Caco-2 (cell line): ENCODE data around the gene LMTK2. TPM values are rescaled to one million over a fixed set of nuclear protein-coding genes. Genes with fewer than 3 reads are reported as not detected.

Source experiments
- BruUV-seq: library from RNA; stranded (reverse); fragments of 400-500 nt; replicated peaks from 2 replicates; lab custom pipeline; 2021; lab: Mats Ljungman, UMichigan
- CTCF ChIA-PET: fragments of 300-600 bp; sonication (Branson Sonifier 250); formaldehyde crosslinking; loops from one replicate; lab custom pipeline; 2022; ENCODE audit warnings: antibody characterized with exemption; lab: Charles Lee
- POLR2A ChIA-PET: fragments of 300-600 bp; sonication (Branson Sonifier 250); formaldehyde crosslinking; loops from one replicate; lab custom pipeline; 2022; ENCODE audit warnings: antibody characterized with exemption; lab: Charles Lee
- DNase-seq, 2 experiments: peaks; one replicate each; pipeline versions ENCODE4 v3.0.0 to v3.0.0-alpha.2; 2020 to 2022
- H3K27me3 ChIP-seq: replicated peaks from 2 replicates; pipeline ENCODE4 v1.6.0; 2011; ENCODE audit warnings: low read length; ENCODE audit not compliant: control insufficient read depth, insufficient read depth
- H3K36me3 ChIP-seq: 2 replicates; pipeline ENCODE4 v1.5.1; 2011; ENCODE audit warnings: low read length; ENCODE audit not compliant: control insufficient read depth, insufficient read depth
- H3K4me1 ChIP-seq: fragments of 250-450 bp; sonication (Bioruptor Pico); 2 replicates; pipeline ENCODE4 v1.5.1; 2020; ENCODE audit warnings: mild to moderate bottlenecking
- H3K4me3 ChIP-seq: 2 replicates; pipeline ENCODE4 v1.5.1; 2011; ENCODE audit warnings: low read depth, mild to moderate bottlenecking, control low read depth, low read length
- H3K9me3 ChIP-seq: fragments of 250-450 bp; sonication (Bioruptor Pico); 2 replicates; pipeline ENCODE4 v1.5.1; 2020; ENCODE audit warnings: mild to moderate bottlenecking, moderate library complexity
- H3K27ac Mint-ChIP-seq: one replicate; pipeline ENCODE4 v1.8.0; 2022; ENCODE audit warnings: mixed read lengths; ENCODE audit not compliant: unreplicated experiment
- H3K27me3 Mint-ChIP-seq: one replicate; pipeline ENCODE4 v1.8.0; 2022; ENCODE audit warnings: mixed read lengths; ENCODE audit not compliant: insufficient read depth, unreplicated experiment
- H3K36me3 Mint-ChIP-seq: one replicate; pipeline ENCODE4 v1.8.0; 2022; ENCODE audit warnings: mild to moderate bottlenecking, mixed read lengths; ENCODE audit not compliant: insufficient read depth, unreplicated experiment
- H3K4me1 Mint-ChIP-seq: one replicate; pipeline ENCODE4 v1.8.0; 2022; ENCODE audit warnings: low read depth, mixed read lengths; ENCODE audit not compliant: unreplicated experiment
- H3K4me3 Mint-ChIP-seq: one replicate; pipeline ENCODE4 v1.8.0; 2022; ENCODE audit warnings: mild to moderate bottlenecking, moderate library complexity, mixed read lengths; ENCODE audit not compliant: unreplicated experiment
- H3K9me3 Mint-ChIP-seq: one replicate; pipeline ENCODE4 v1.8.0; 2022; ENCODE audit warnings: mixed read lengths; ENCODE audit not compliant: unreplicated experiment
- intact Hi-C: fragments of 100-400 bp; cut with micrococcal nuclease; formaldehyde crosslinking; loops from one replicate; pipeline ENCODE4 v1.10.0; 2022; ENCODE audit not compliant: unreplicated experiment
- total RNA-seq: library from RNA; stranded (reverse); gene quantifications from 2 replicates; pipeline ENCODE4 v1.2.3, GENCODE V29; 2022
- TF ChIP-seq, protein P1 (sequence below), 2 experiments: fragments of 200-600 bp in 1 of 2; IDR thresholded peaks; 1 replicate in 1 of 2; 2 replicates in 1 of 2; pipeline versions ENCODE4 v1.5.1 to v1.8.0; 2011 to 2022; ENCODE audit warnings: antibody characterized with exemption in 1 of 2, control low read depth in 1 of 2, inconsistent platforms in 1 of 2, low read depth in 1 of 2, low read length in 1 of 2, mild to moderate bottlenecking in 1 of 2, moderate library complexity in 1 of 2; ENCODE audit not compliant: insufficient read depth in 1 of 2, severe bottlenecking in 1 of 2, unreplicated experiment in 1 of 2

The LMTK2 gene
- total RNA-seq, 1 experiment from 2014 or later, result 21.9 TPM

DNA sequence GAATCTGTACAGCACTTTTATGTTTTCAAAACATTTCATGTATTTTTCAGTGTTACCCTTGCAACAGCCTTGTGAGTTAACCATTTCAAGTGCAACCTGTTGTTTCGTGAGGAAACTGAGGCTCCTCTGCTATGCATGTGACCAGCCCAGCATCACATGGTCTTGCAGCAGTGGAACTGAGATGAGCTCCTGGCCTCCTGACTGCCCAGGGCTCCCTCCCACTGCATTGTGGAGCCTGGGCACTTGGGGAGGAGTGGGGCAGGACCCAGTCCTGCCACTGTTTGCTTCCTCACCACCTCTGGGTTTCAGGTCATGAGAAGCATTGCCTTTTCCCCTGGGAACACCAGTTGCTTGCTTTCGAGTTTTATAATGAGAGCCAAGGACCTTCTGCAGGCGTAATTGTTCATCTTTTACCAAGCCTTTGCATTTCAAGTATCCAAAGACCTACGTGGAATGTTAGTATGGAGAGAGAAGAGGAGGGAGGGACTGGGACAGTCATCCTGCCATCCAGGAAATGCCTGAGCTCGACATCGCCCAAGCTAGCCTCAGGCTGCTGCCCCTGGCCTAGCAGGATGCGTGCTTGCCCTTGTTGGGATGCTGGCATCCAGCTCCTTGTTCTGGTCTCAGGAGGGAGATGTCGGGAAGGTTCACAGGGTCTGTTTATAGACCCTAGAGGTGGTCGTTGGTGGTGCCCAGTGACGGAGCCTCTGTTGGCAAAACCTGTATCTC lies 72.3 kb downstream of the LMTK2 start:
- H3K4me1 Mint-ChIP-seq, result peaks cover 7% of the 10 kb centered on the region
- H3K27me3 ChIP-seq, result no peaks in the 10 kb centered on the region
- peaks cover 14% of the 10 kb centered on the region for H3K36me3 Mint-ChIP-seq
- H3K9me3 ChIP-seq, result no peaks in the 10 kb centered on the region
- H3K4me1 ChIP-seq, result no peaks in the 10 kb centered on the region
- no peak overlapping the region for H3K4me3 Mint-ChIP-seq
- H3K27me3 Mint-ChIP-seq, result no peaks in the 10 kb centered on the region
- TF ChIP-seq, protein P1, sequence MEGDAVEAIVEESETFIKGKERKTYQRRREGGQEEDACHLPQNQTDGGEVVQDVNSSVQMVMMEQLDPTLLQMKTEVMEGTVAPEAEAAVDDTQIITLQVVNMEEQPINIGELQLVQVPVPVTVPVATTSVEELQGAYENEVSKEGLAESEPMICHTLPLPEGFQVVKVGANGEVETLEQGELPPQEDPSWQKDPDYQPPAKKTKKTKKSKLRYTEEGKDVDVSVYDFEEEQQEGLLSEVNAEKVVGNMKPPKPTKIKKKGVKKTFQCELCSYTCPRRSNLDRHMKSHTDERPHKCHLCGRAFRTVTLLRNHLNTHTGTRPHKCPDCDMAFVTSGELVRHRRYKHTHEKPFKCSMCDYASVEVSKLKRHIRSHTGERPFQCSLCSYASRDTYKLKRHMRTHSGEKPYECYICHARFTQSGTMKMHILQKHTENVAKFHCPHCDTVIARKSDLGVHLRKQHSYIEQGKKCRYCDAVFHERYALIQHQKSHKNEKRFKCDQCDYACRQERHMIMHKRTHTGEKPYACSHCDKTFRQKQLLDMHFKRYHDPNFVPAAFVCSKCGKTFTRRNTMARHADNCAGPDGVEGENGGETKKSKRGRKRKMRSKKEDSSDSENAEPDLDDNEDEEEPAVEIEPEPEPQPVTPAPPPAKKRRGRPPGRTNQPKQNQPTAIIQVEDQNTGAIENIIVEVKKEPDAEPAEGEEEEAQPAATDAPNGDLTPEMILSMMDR (IDR thresholded peaks at IDR 0.05; ENCODE audit: insufficient read depth in 1 of 2, low read depth in 1 of 2, low read length in 1 of 2, severe bottlenecking in 1 of 2, unreplicated experiment in 1 of 2), result no peak
- intact Hi-C loops, result no loop called here
- H3K27ac Mint-ChIP-seq, result no peak overlapping the region
- POLR2A ChIA-PET, result no interaction called here
- no peak for DNase-seq
- CTCF ChIA-PET, result no interaction called here
- no peaks in the 10 kb centered on the region for H3K9me3 Mint-ChIP-seq
- no peak overlapping the region for H3K4me3 ChIP-seq
- BruUV-seq, result no TSS peak
- H3K36me3 ChIP-seq, result no peaks in the 10 kb centered on the region; the same call in 1 of the 2 replicates

DNA sequence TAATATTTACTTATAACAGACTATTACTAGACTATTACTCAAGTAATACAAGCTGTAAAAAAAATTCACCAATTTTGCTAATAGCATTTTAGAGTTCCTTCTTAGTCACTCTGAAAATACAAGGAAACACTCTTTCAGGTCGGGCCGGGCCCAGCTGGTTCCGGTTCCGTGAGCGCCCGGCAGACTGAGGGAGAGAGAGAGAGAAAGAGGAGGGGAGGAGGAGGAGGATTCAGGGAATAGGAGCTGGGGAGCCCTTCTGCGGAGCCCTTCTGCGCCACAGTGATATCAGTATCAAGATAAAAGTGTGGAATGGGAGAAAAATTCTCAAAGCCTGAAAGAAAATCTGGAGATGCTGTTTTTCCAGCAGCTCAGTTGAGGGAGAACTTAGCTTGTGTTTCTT lies 74.1 kb downstream of the LMTK2 start:
- Histone ChIP-seq H3K4me1 (no peaks in the 10 kb centered on the region), H3K27me3 (no peaks in the 10 kb centered on the region), H3K36me3 (no peaks in the 10 kb centered on the region; the same call in 1 of the 2 replicates), H3K9me3 (no peaks in the 10 kb centered on the region), H3K4me3 (no peak overlapping the region)
- ChIA-PET CTCF (no interaction called here), POLR2A (no interaction called here)
- no peak overlapping the region for H3K27ac Mint-ChIP-seq
- TF ChIP-seq, protein P1 (IDR thresholded peaks at IDR 0.05; ENCODE audit: insufficient read depth in 1 of 2, low read depth in 1 of 2, low read length in 1 of 2, severe bottlenecking in 1 of 2, unreplicated experiment in 1 of 2), result no peak
- H3K4me3 Mint-ChIP-seq, result no peak overlapping the region
- intact Hi-C loops, result no loop called here
- DNase-seq, result no peak
- no TSS peak for BruUV-seq
- no peaks in the 10 kb centered on the region for H3K4me1 Mint-ChIP-seq
- no peaks in the 10 kb centered on the region for H3K27me3 Mint-ChIP-seq
- H3K36me3 Mint-ChIP-seq, result peaks cover 16% of the 10 kb centered on the region
- H3K9me3 Mint-ChIP-seq, result no peaks in the 10 kb centered on the region

DNA sequence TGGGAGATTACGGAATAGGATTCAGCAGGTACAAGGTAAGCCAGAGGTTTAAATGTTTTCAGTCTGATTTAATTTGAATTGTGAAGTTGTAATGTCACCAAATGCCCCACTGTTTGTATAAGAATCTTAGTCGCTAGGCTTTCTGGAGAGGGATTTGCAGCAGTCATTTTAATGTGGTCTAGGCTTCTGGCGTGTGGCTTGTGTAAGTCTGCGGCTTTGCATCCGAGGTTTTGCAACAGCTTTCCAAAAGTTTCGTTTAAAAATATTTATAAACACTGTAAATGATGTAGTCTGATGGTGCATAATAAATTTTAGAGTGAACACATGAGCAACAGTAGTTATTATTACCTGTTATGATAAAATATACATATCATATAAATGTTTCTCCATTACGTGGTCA lies 78.4 kb downstream of the LMTK2 start:
- TF ChIP-seq, protein P1 (IDR thresholded peaks at IDR 0.05; ENCODE audit: insufficient read depth in 1 of 2, low read depth in 1 of 2, low read length in 1 of 2, severe bottlenecking in 1 of 2, unreplicated experiment in 1 of 2), result no peak
- CTCF ChIA-PET, result no interaction called here
- Mint-ChIP-seq H3K27ac (no peak overlapping the region), H3K27me3 (no peaks in the 10 kb centered on the region), H3K4me1 (no peaks in the 10 kb centered on the region), H3K4me3 (no peak overlapping the region), H3K36me3 (peaks cover 29% of the 10 kb centered on the region), H3K9me3 (no peaks in the 10 kb centered on the region)
- Histone ChIP-seq H3K36me3 (no peaks in the 10 kb centered on the region), H3K27me3 (no peaks in the 10 kb centered on the region), H3K4me3 (no peak overlapping the region), H3K4me1 (no peaks in the 10 kb centered on the region), H3K9me3 (no peaks in the 10 kb centered on the region)
- no peak for DNase-seq
- POLR2A ChIA-PET, result interaction anchor here (0.7 kb wide), 1 partner anchor 23 kb away, joined by 3 read pairs; no protein-coding TSS in a partner anchor
- no TSS peak for BruUV-seq
- intact Hi-C loops, result no loop called here
